GM13977 (cell line): ENCODE measurements around the gene PDCD6IP.

Source experiments
- DNase-seq: peaks from one replicate; pipeline ENCODE4 v3.0.0; 2012; ENCODE audit warnings: low spot score
- in situ Hi-C: fragments of 300-500 bp; cut with MboI; formaldehyde crosslinking; loops from one replicate; pipeline ENCODE4 v1.12.0; 2022; ENCODE audit warnings: low sequenced_read_pairs, low pct_unique_long_range_greater_than_20kb, mixed read lengths, inconsistent platforms; ENCODE audit not compliant: unreplicated experiment
- TF ChIP-seq, protein P1 (sequence below): IDR thresholded peaks from 2 replicates; pipeline ENCODE4 v1.5.1; 2012; ENCODE audit warnings: mild to moderate bottlenecking, control low read depth; ENCODE audit not compliant: insufficient read depth; ENCODE audit errors: extremely low read depth, missing control alignments

PDCD6IP gene

GRCh38 chr3:33892655-33893054 lies 94.2 kb downstream of the PDCD6IP start:
- TF ChIP-seq, protein P1, sequence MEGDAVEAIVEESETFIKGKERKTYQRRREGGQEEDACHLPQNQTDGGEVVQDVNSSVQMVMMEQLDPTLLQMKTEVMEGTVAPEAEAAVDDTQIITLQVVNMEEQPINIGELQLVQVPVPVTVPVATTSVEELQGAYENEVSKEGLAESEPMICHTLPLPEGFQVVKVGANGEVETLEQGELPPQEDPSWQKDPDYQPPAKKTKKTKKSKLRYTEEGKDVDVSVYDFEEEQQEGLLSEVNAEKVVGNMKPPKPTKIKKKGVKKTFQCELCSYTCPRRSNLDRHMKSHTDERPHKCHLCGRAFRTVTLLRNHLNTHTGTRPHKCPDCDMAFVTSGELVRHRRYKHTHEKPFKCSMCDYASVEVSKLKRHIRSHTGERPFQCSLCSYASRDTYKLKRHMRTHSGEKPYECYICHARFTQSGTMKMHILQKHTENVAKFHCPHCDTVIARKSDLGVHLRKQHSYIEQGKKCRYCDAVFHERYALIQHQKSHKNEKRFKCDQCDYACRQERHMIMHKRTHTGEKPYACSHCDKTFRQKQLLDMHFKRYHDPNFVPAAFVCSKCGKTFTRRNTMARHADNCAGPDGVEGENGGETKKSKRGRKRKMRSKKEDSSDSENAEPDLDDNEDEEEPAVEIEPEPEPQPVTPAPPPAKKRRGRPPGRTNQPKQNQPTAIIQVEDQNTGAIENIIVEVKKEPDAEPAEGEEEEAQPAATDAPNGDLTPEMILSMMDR = no peak
- DNase-seq = no peak
- in situ Hi-C loops = loop anchor here (25.0 kb wide), 1 partner anchor 795 kb away; no protein-coding TSS in a partner anchor

- DNase-seq = no peak
- in situ Hi-C loops = loop anchor here (25.0 kb wide), 1 partner anchor 792 kb away; no protein-coding TSS in a partner anchor
- TF ChIP-seq, protein P1 = no peak
Observed at GRCh38 chr3:33895658-33896057, 97.2 kb downstream of the PDCD6IP start.

GRCh38 chr3:33897306-33897705 lies 98.9 kb downstream of the PDCD6IP start:
- DNase-seq = no peak
- in situ Hi-C loops = loop anchor here (25.0 kb wide), 1 partner anchor 790 kb away; no protein-coding TSS in a partner anchor
- TF ChIP-seq, protein P1 = no peak

- TF ChIP-seq, protein P1 = no peak
- in situ Hi-C loops = loop anchor here (25.0 kb wide), 1 partner anchor 788 kb away; no protein-coding TSS in a partner anchor
- no peak for DNase-seq
Observed at GRCh38 chr3:33898901-33899300, 100.5 kb downstream of the PDCD6IP start.

DNA sequence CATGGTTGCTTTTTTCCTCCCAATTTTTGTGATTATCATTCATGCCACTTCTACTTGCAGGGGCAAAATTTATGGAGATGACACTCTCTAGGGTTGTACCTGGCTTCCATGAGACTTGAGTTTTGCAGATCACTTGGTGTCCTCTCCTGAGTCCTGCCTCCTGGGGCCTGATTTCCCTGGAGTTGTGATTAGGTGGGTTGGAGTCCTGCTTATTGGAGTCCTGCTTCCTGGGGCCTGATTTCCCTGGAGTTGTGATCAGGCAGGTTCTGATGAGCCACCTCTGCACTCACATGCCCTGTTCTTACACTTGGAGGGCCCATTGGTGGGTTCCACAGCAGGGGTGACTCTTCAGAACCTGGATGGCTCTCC lies 102.0 kb downstream of the PDCD6IP start:
- in situ Hi-C loops = no loop called here
- TF ChIP-seq, protein P1 = no peak

GRCh38 chr3:33900809-33901505 lies 102.5 kb downstream of the PDCD6IP start:
- in situ Hi-C loops = no loop called here
- TF ChIP-seq, protein P1 = no peak
- DNase-seq = no peak

More for the DNA sequence above, 102.0 kb downstream of the PDCD6IP start:
- no peak for DNase-seq
